ENCODE results near the gene XNDC1N. TPM values are rescaled to one million over a fixed set of nuclear protein-coding genes. Genes with fewer than 3 reads are reported as not detected.

Gene XNDC1N
- total and polyA plus RNA-seq, 10 donors = 2.5 to 19.2 (median 12.3) TPM

GRCh38 chr11:71976551-71976950, 48.2 kb upstream of the XNDC1N start:
- TF ChIP-seq POLR2AphosphoS5 (IDR thresholded peaks at IDR 0.05) (no peak), POLR2A (IDR thresholded peaks at IDR 0.05) (no peak), CTCF (IDR thresholded peaks at IDR 0.05 in 8 of 11, conservative IDR thresholded peaks at IDR 0.05 in 3 of 11) (no peak)
- H3K27me3 ChIP-seq (replicated peaks in 1 of 7) = no peaks in the 10 kb centered on the region
- H3K27ac ChIP-seq = no peak overlapping the region
- no peak overlapping the region for H3K4me3 ChIP-seq
- WGBS, 5 donors = 84 to 98% (median 89%) methylated on average over 5 of the region's 5 CpGs
- no peaks in the 10 kb centered on the region for H3K9me3 ChIP-seq
- peaks cover 0 to 24% (median 10%) of the 10 kb centered on the region in 6 donors for H3K4me1 ChIP-seq
- DNase-seq = no peak
- H3K36me3 ChIP-seq = peaks cover 0 to 47% (median 6%) of the 10 kb centered on the region in 6 donors
- intact Hi-C loops (cut with DNase I; ENCODE audit: low total_unique reads) = no loop called here

DNA sequence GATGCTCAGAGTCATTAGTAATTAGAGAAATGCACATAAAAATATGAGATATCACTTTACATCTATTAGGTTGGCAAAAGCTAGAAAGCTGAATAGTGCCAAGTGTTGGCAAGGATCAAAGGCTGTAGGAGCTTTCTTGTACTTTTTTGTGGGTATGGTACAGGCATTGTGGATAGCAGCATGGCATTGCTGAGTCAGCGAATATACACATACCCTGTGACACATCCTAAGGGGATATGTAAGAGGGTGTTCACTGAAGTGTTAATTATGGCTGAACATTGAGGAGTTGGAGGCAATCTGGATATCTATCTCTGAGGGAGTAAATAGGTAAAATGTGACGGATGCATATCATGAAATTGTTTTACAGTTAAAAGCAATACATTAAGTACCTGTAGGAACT, 43.3 kb upstream of the XNDC1N start:
- WGBS, 5 donors = 96 to 98% (median 97%) methylated on average over 2 of the region's 2 CpGs
- no peak for TF ChIP-seq POLR2A (IDR thresholded peaks at IDR 0.05)
- no peak for TF ChIP-seq CTCF (IDR thresholded peaks at IDR 0.05 in 8 of 11, conservative IDR thresholded peaks at IDR 0.05 in 3 of 11)
- no peak for TF ChIP-seq POLR2AphosphoS5 (IDR thresholded peaks at IDR 0.05)
- Histone ChIP-seq H3K4me3 (no peak overlapping the region), H3K27ac (no peak overlapping the region), H3K27me3 (replicated peaks in 1 of 7) (no peaks in the 10 kb centered on the region), H3K36me3 (peaks cover 0 to 73% (median 12%) of the 10 kb centered on the region in 6 donors), H3K4me1 (peaks cover 0 to 2% (median 0%) of the 10 kb centered on the region in 6 donors), H3K9me3 (no peaks in the 10 kb centered on the region)
- intact Hi-C loops (cut with DNase I; ENCODE audit: low total_unique reads) = no loop called here
- no peak for DNase-seq

- H3K27ac ChIP-seq = no peak overlapping the region
- DNase-seq = no peak
- WGBS, 5 donors = 95 to 100% (median 97%) methylated on average over 4 of the region's 4 CpGs
These were observed 36.2 kb upstream of the XNDC1N start for GRCh38 chr11:71964641-71965040.

GRCh38 chr11:71963468-71963867, 35.1 kb upstream of the XNDC1N start:
- intact Hi-C loops (cut with DNase I; ENCODE audit: low total_unique reads) = no loop called here
- WGBS, 5 donors = 94 to 99% (median 96%) methylated on average over 8 of the region's 8 CpGs
- H3K27ac ChIP-seq = no peak overlapping the region
- peaks cover 0 to 81% (median 34%) of the 10 kb centered on the region in 6 donors for H3K36me3 ChIP-seq
- H3K27me3 ChIP-seq (replicated peaks in 1 of 7) = no peaks in the 10 kb centered on the region
- no peak for DNase-seq
- peaks cover 3 to 14% (median 11%) of the 10 kb centered on the region in 6 donors for H3K4me1 ChIP-seq
- H3K4me3 ChIP-seq = no peak overlapping the region
- H3K9me3 ChIP-seq = peaks cover 0 to 5% (median 0%) of the 10 kb centered on the region in 8 donors
- TF ChIP-seq POLR2AphosphoS5 (IDR thresholded peaks at IDR 0.05) (no peak), CTCF (IDR thresholded peaks at IDR 0.05 in 8 of 11, conservative IDR thresholded peaks at IDR 0.05 in 3 of 11) (no peak), POLR2A (IDR thresholded peaks at IDR 0.05) (no peak)

More at GRCh38 chr11:71964641-71965040, 36.2 kb upstream of the XNDC1N start:
- intact Hi-C loops (cut with DNase I; ENCODE audit: low total_unique reads) = no loop called here
- H3K9me3 ChIP-seq = peaks cover 0 to 5% (median 0%) of the 10 kb centered on the region in 8 donors
- H3K4me1 ChIP-seq = peaks cover 3 to 14% (median 11%) of the 10 kb centered on the region in 6 donors
- no peak overlapping the region for H3K4me3 ChIP-seq
- H3K27me3 ChIP-seq (replicated peaks in 1 of 7) = no peaks in the 10 kb centered on the region
- H3K36me3 ChIP-seq = peaks cover 0 to 85% (median 35%) of the 10 kb centered on the region in 6 donors
- no peak for TF ChIP-seq CTCF (IDR thresholded peaks at IDR 0.05 in 8 of 11, conservative IDR thresholded peaks at IDR 0.05 in 3 of 11)
- TF ChIP-seq POLR2AphosphoS5 (IDR thresholded peaks at IDR 0.05) = no peak
- TF ChIP-seq POLR2A (IDR thresholded peaks at IDR 0.05) = no peak

Data from spleen (tissue), 11 donors.